Gastroesophageal sphincter (tissue), 4 donors: ENCODE measurements around the gene PIRT. TPM values are rescaled to one million over a fixed set of nuclear protein-coding genes. Genes with fewer than 3 reads are reported as not detected.

Source experiments
- ATAC-seq: fragments of 150-250 bp; one replicate; pipeline ENCODE4 v1.9.1; 2016; ENCODE audit warnings: mild to moderate bottlenecking, moderate library complexity
- H3K27ac ChIP-seq, 4 donors: fragments of 200-600 bp; sonication (generic) in 3 of 4; 1 replicate in 3 of 4; 2 replicates in 1 of 4; pipeline ENCODE4 v1.5.1; 2016 to 2019
- H3K27me3 ChIP-seq: fragments of 200-600 bp; sonication (generic); one replicate; pipeline ENCODE4 v1.5.1; 2019
- H3K36me3 ChIP-seq, 2 donors: fragments of 200-600 bp; sonication (generic); one replicate each; pipeline ENCODE4 v1.5.1; 2019; ENCODE audit warnings: control low read depth in 1 of 2
- H3K4me1 ChIP-seq, 3 donors: fragments of 200-600 bp; sonication (generic); 1 replicate in 2 of 3; 2 replicates in 1 of 3; pipeline ENCODE4 v1.5.1; 2016 to 2019; ENCODE audit warnings: control low read depth in 2 of 3
- H3K4me3 ChIP-seq, 2 donors: fragments of 200-600 bp; sonication (generic); one replicate each; pipeline ENCODE4 v1.5.1; 2019; ENCODE audit warnings: mild to moderate bottlenecking in 1 of 2, moderate library complexity in 1 of 2
- H3K9me3 ChIP-seq, 3 donors: fragments of 200-600 bp; sonication (generic); one replicate each; pipeline ENCODE4 v1.5.1; 2017 to 2019; ENCODE audit warnings: control low read depth in 2 of 3
- EP300 ChIP-seq: sonication (generic); formaldehyde crosslinking; IDR thresholded peaks from one replicate; pipeline ENCODE4 v1.6.1; 2017; ENCODE audit warnings: antibody characterized with exemption, mild to moderate bottlenecking
- POLR2A ChIP-seq, 2 donors: fragments of 450-650 bp; IDR thresholded peaks; one replicate each; pipeline ENCODE4 v1.6.1; 2017; ENCODE audit warnings: antibody characterized with exemption in 2 of 2, mild to moderate bottlenecking in 2 of 2, moderate library complexity in 1 of 2
- POLR2AphosphoS5 ChIP-seq: sonication (generic); formaldehyde crosslinking; IDR thresholded peaks from one replicate; pipeline ENCODE4 v1.6.1; 2017; ENCODE audit warnings: antibody characterized with exemption
- WGBS, 2 donors: methylation state at CpG; one replicate each; pipeline ENCODE4 v1.1.5; 2018; ENCODE audit warnings: low coverage in 1 of 2; 5-methylcytosine and 5-hydroxymethylcytosine counted together
- total RNA-seq, 4 donors: library from RNA; depleted of rRNA; stranded (reverse); fragments of >200 nt; gene quantifications; one replicate each; pipeline ENCODE4 v1.1.0, GENCODE V29; 2016
- TF ChIP-seq, protein P1 (sequence below), 4 experiments: fragments of 200-600 bp in 2 of 4; fragments of 450-650 bp in 2 of 4; sonication (generic) in 1 of 4; IDR thresholded peaks; one replicate each; pipeline ENCODE4 v1.5.1; 2017 to 2019; ENCODE audit warnings: antibody characterized with exemption in 4 of 4, mild to moderate bottlenecking in 2 of 4, moderate library complexity in 2 of 4

Gene PIRT
- total RNA-seq, 4 donors from 2014 or later, result 0.19 to 2.1 (median 0.91) TPM

- no peak for ATAC-seq
- H3K9me3 ChIP-seq, result no peaks in the 10 kb centered on the region
- no peak overlapping the region for H3K27ac ChIP-seq
- TF ChIP-seq POLR2AphosphoS5 (no peak), EP300 (no peak), POLR2A (IDR thresholded peaks at IDR 0.05) (no peak)
- TF ChIP-seq, protein P1, sequence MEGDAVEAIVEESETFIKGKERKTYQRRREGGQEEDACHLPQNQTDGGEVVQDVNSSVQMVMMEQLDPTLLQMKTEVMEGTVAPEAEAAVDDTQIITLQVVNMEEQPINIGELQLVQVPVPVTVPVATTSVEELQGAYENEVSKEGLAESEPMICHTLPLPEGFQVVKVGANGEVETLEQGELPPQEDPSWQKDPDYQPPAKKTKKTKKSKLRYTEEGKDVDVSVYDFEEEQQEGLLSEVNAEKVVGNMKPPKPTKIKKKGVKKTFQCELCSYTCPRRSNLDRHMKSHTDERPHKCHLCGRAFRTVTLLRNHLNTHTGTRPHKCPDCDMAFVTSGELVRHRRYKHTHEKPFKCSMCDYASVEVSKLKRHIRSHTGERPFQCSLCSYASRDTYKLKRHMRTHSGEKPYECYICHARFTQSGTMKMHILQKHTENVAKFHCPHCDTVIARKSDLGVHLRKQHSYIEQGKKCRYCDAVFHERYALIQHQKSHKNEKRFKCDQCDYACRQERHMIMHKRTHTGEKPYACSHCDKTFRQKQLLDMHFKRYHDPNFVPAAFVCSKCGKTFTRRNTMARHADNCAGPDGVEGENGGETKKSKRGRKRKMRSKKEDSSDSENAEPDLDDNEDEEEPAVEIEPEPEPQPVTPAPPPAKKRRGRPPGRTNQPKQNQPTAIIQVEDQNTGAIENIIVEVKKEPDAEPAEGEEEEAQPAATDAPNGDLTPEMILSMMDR (IDR thresholded peaks at IDR 0.05), result no peak
- H3K36me3 ChIP-seq, result no peaks in the 10 kb centered on the region
- no peak overlapping the region for H3K4me3 ChIP-seq
- no peaks in the 10 kb centered on the region for H3K4me1 ChIP-seq
- H3K27me3 ChIP-seq, result no peaks in the 10 kb centered on the region
- 87 to 88% methylated on average over 4 of the region's 4 CpGs for WGBS, 2 donors
Observed at GRCh38 chr17:10809605-10810004, 28.3 kb downstream of the PIRT start.

GRCh38 chr17:10807704-10808128 lies 30.2 kb downstream of the PIRT start:
- 76 to 100% methylated on average over 1 to 5 of the region's 7 CpGs for WGBS, 2 donors
- no peak for ATAC-seq

DNA sequence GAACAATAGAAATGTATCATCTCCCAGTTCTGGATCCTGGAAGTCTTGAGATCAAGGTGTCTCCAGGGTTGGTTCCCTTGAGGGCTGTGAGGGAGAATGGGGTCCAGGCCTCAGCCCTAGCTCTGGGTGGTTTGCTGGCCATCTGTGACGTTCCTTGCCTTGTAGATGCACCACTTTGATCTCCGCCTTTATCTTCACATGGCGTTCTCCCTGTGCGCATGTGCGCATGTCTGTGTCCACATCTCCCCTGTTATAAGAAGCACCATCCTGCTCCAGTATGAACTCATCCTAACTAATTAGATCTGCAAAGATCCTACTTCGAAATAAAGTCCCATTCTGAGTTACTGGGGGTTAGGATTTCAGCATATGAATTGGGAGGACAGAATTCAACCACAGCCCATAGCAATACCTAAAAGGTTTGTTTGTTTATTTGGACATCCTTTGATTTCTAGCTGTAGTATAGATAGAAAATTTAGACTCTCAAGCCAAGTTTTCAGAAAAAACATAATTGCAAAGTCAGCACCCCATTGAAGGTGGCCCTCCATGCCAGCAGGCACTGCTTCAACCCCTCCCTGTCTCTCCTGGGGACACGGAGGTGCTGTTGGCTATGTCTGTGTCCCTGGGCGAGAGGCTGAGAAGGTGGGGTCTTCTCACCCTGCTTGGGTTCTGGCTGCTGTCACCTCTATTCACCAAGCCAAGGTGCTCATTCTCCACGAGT lies 31.2 kb downstream of the PIRT start:
- Histone ChIP-seq H3K27me3 (no peaks in the 10 kb centered on the region), H3K9me3 (no peaks in the 10 kb centered on the region), H3K27ac (no peak overlapping the region), H3K4me3 (no peak overlapping the region), H3K4me1 (no peaks in the 10 kb centered on the region), H3K36me3 (no peaks in the 10 kb centered on the region)
- 53 to 73% methylated on average over 5 to 7 of the region's 9 CpGs for WGBS, 2 donors
- TF ChIP-seq POLR2AphosphoS5, result no peak
- no peak for TF ChIP-seq POLR2A (IDR thresholded peaks at IDR 0.05)
- TF ChIP-seq, protein P1 (IDR thresholded peaks at IDR 0.05), result no peak
- TF ChIP-seq EP300, result no peak
- no peak for ATAC-seq

More at GRCh38 chr17:10807704-10808128, 30.2 kb downstream of the PIRT start:
- Histone ChIP-seq H3K9me3 (no peaks in the 10 kb centered on the region), H3K4me1 (no peaks in the 10 kb centered on the region), H3K4me3 (no peak overlapping the region), H3K27me3 (no peaks in the 10 kb centered on the region), H3K36me3 (no peaks in the 10 kb centered on the region), H3K27ac (no peak overlapping the region)
- TF ChIP-seq POLR2AphosphoS5 (no peak), EP300 (no peak), POLR2A (IDR thresholded peaks at IDR 0.05) (no peak)
- TF ChIP-seq, protein P1 (IDR thresholded peaks at IDR 0.05), result no peak

DNA sequence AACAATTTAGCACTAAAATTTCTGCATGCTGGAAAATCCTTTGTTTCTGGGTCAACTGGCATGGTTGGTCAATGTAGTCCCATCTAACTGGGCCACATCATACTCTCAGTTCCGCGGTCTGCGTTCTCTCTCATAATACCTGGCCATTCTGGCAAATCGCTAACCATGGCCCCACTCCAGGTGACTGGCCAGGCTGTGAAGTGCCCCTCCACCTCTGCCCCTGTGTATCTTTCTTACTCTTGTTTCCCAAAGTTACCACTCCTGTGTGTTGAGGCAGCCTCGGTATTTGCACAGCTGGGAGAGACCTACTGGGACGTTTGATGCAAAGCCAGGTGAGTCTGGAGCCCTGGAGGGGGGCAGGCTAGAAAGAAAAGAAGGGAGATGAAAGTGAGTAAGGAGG lies 32.0 kb downstream of the PIRT start:
- Histone ChIP-seq H3K4me1 (no peaks in the 10 kb centered on the region), H3K36me3 (no peaks in the 10 kb centered on the region), H3K27me3 (no peaks in the 10 kb centered on the region), H3K9me3 (no peaks in the 10 kb centered on the region), H3K4me3 (no peak overlapping the region), H3K27ac (no peak overlapping the region)
- ATAC-seq, result no peak
- WGBS, 2 donors, result 93 to 96% methylated on average over 5 of the region's 6 CpGs
- no peak for TF ChIP-seq POLR2A (IDR thresholded peaks at IDR 0.05)

GRCh38 chr17:10804546-10804945 lies 33.3 kb downstream of the PIRT start:
- TF ChIP-seq POLR2A (IDR thresholded peaks at IDR 0.05) (no peak), POLR2AphosphoS5 (no peak), EP300 (no peak)
- TF ChIP-seq, protein P1 (IDR thresholded peaks at IDR 0.05), result no peak
- no peaks in the 10 kb centered on the region for H3K9me3 ChIP-seq
- H3K4me1 ChIP-seq, result no peaks in the 10 kb centered on the region
- no peak overlapping the region for H3K27ac ChIP-seq
- H3K27me3 ChIP-seq, result no peaks in the 10 kb centered on the region
- no peak for ATAC-seq
- H3K36me3 ChIP-seq, result no peaks in the 10 kb centered on the region
- no peak overlapping the region for H3K4me3 ChIP-seq
- WGBS, 2 donors, result 76 to 91% methylated on average over 3 to 7 of the region's 7 CpGs
